Sigmoid colon (tissue), 7 donors: ENCODE results near the gene BRSK1. TPM values are rescaled to one million over a fixed set of nuclear protein-coding genes. Genes with fewer than 3 reads are reported as not detected.

Experiments
- DNase-seq: peaks from one replicate; pipeline ENCODE4 v3.0.0-alpha.2; 2019
- H3K27ac ChIP-seq, 4 donors: fragments of 200-600 bp; sonication (generic); one replicate each; pipeline ENCODE4 v1.5.1; 2016 to 2019; ENCODE audit warnings: mild to moderate bottlenecking in 1 of 4
- H3K27me3 ChIP-seq, 3 donors: fragments of 200-600 bp; sonication (generic); one replicate each; pipeline ENCODE4 v1.5.1; 2019; ENCODE audit warnings: mild to moderate bottlenecking in 1 of 3
- H3K36me3 ChIP-seq, 4 donors: fragments of 200-600 bp; sonication (generic); one replicate each; pipeline ENCODE4 v1.5.1; 2016 to 2019
- H3K4me1 ChIP-seq, 4 donors: fragments of 200-600 bp; sonication (generic); one replicate each; pipeline ENCODE4 v1.5.1; 2017 to 2019
- H3K4me3 ChIP-seq, 4 donors: fragments of 200-600 bp; sonication (generic); one replicate each; pipeline ENCODE4 v1.5.1; 2017 to 2019; ENCODE audit warnings: mild to moderate bottlenecking in 2 of 4, moderate library complexity in 1 of 4
- H3K9me3 ChIP-seq, 4 donors: fragments of 200-600 bp in 3 of 4; sonication (generic) in 3 of 4; one replicate each; pipeline versions ENCODE4 v1.5.1 to v1.6.1; 2013 to 2019
- EP300 ChIP-seq, 4 donors: sonication (generic); formaldehyde crosslinking; IDR thresholded peaks; one replicate each; pipeline ENCODE4 v1.6.1; 2017; ENCODE audit warnings: antibody characterized with exemption in 4 of 4
- POLR2A ChIP-seq, 2 donors: fragments of 450-650 bp; IDR thresholded peaks; one replicate each; pipeline ENCODE4 v1.6.1; 2016; ENCODE audit warnings: antibody characterized with exemption in 2 of 2, mild to moderate bottlenecking in 2 of 2, moderate library complexity in 2 of 2
- POLR2AphosphoS5 ChIP-seq, 4 donors: sonication (generic); formaldehyde crosslinking; IDR thresholded peaks; one replicate each; pipeline ENCODE4 v1.6.1; 2017; ENCODE audit warnings: antibody characterized with exemption in 4 of 4
- WGBS, 2 donors: extraction: QIAGEN DNeasy Blood & Tissue Kit; methylation state at CpG; one replicate each; pipeline ENCODE4 v1.1.7; 2013; 5-methylcytosine and 5-hydroxymethylcytosine counted together
- intact Hi-C: fragments of 100-400 bp; cut with DNase I; formaldehyde crosslinking; loops from one replicate; pipeline ENCODE4 v1.15.1; 2023
- polyA plus RNA-seq, 3 donors: library from polyadenylated mRNA; stranded (reverse); fragments of 200-250 nt; gene quantifications; one replicate each; pipeline ENCODE4 v1.2.3, GENCODE V29; 2013
- total RNA-seq, 4 donors: library from RNA; depleted of rRNA; stranded (reverse); fragments of >200 nt; gene quantifications; one replicate each; pipeline ENCODE4 v1.1.0, GENCODE V29; 2016
- TF ChIP-seq, protein P1 (sequence below), 4 experiments: fragments of 450-650 bp in 3 of 4; fragments of 200-600 bp in 1 of 4; IDR thresholded peaks; one replicate each; pipeline ENCODE4 v1.5.1; 2016 to 2019; ENCODE audit warnings: antibody characterized with exemption in 4 of 4, mild to moderate bottlenecking in 3 of 4, moderate library complexity in 2 of 4
- donor health status: healthy with polysubstance abuse.
- donor health status: Bipolar disorder and iron deficiency.
- donor health status: healthy.

BRSK1 gene
- total and polyA plus RNA-seq, 7 donors, result 2.9 to 20.6 (median 6.0) TPM; not detected in 1

DNA sequence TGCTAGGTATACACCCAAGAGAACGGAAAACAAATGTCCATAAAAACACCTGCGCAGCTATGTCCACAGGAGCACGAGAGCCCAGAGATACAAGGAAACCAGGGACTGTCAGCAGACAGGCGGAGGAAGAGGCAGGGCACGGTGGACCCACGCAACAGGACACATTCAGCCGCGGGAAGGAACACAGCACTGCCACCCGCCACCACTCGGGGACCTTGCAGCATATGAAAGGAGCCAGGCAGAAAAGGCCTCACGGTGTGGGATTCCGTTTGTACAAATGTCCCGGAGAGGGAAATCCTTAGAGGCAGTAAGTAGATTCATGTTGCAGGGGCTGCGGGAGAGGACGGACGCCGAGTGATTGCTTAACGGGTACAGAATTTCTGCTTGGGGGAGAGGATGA, 11.7 kb upstream of the BRSK1 start:
- Histone ChIP-seq H3K27ac (no peak overlapping the region), H3K36me3 (peaks cover 0 to 66% (median 9%) of the 10 kb centered on the region in 4 donors), H3K9me3 (no peaks in the 10 kb centered on the region), H3K27me3 (no peaks in the 10 kb centered on the region), H3K4me1 (no peaks in the 10 kb centered on the region), H3K4me3 (no peak overlapping the region)
- no peak for DNase-seq
- no peak for TF ChIP-seq POLR2A (IDR thresholded peaks at IDR 0.05)
- TF ChIP-seq POLR2AphosphoS5 (IDR thresholded peaks at IDR 0.05), result no peak
- TF ChIP-seq EP300 (IDR thresholded peaks at IDR 0.05), result no peak
- TF ChIP-seq, protein P1, sequence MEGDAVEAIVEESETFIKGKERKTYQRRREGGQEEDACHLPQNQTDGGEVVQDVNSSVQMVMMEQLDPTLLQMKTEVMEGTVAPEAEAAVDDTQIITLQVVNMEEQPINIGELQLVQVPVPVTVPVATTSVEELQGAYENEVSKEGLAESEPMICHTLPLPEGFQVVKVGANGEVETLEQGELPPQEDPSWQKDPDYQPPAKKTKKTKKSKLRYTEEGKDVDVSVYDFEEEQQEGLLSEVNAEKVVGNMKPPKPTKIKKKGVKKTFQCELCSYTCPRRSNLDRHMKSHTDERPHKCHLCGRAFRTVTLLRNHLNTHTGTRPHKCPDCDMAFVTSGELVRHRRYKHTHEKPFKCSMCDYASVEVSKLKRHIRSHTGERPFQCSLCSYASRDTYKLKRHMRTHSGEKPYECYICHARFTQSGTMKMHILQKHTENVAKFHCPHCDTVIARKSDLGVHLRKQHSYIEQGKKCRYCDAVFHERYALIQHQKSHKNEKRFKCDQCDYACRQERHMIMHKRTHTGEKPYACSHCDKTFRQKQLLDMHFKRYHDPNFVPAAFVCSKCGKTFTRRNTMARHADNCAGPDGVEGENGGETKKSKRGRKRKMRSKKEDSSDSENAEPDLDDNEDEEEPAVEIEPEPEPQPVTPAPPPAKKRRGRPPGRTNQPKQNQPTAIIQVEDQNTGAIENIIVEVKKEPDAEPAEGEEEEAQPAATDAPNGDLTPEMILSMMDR (IDR thresholded peaks at IDR 0.05), result no peak
- WGBS, 2 donors, result 96% methylated on average over 18 of the region's 18 CpGs
- intact Hi-C loops, result no loop called here

DNA sequence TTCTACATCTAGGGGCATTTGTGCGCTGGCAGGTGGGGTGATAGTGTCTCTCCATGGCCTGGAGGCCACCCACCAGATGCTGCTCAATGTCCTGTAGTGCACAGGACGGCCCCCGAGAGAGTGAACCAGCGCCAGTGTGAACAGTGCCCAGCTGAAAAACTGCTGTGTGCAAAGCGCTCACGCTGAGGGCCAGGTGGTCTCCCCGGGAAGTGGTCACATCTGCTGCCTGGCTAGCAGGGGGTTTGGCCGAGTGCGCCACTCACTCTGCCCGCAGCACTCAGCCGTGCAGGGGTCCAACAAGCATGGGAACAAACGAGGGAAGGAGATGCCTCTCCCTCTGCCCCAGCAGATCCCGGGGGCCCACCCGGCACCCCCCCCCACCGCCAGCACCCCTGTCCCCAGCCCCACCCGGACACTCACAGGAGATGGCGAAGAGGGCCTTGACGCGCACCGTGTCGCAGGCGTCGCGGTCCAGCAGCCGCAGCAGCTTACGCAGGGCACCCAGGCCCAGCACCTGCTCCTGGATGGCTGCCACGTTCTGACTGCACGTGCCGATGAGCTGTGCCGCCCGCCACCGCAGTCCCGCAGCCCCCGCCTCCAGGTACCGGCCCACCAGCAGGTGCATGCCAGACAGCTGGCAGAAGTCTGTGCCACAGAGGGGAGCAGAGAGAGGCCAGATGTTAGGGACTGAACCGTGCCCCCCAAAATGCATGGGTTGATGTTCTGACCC, 9.7 kb upstream of the BRSK1 start:
- WGBS, 2 donors, result 96% methylated on average over 36 of the region's 36 CpGs
- peaks cover 0 to 4% (median 3%) of the 10 kb centered on the region in 4 donors for H3K4me1 ChIP-seq
- no peaks in the 10 kb centered on the region for H3K27me3 ChIP-seq
- TF ChIP-seq POLR2AphosphoS5 (IDR thresholded peaks at IDR 0.05) (no peak), EP300 (IDR thresholded peaks at IDR 0.05) (no peak), POLR2A (IDR thresholded peaks at IDR 0.05) (no peak)
- TF ChIP-seq, protein P1 (IDR thresholded peaks at IDR 0.05), result no peak
- H3K9me3 ChIP-seq, result no peaks in the 10 kb centered on the region
- H3K4me3 ChIP-seq, result no peak overlapping the region
- DNase-seq, result no peak
- intact Hi-C loops, result no loop called here
- peaks cover 0 to 73% (median 11%) of the 10 kb centered on the region in 4 donors for H3K36me3 ChIP-seq
- no peak overlapping the region for H3K27ac ChIP-seq

DNA sequence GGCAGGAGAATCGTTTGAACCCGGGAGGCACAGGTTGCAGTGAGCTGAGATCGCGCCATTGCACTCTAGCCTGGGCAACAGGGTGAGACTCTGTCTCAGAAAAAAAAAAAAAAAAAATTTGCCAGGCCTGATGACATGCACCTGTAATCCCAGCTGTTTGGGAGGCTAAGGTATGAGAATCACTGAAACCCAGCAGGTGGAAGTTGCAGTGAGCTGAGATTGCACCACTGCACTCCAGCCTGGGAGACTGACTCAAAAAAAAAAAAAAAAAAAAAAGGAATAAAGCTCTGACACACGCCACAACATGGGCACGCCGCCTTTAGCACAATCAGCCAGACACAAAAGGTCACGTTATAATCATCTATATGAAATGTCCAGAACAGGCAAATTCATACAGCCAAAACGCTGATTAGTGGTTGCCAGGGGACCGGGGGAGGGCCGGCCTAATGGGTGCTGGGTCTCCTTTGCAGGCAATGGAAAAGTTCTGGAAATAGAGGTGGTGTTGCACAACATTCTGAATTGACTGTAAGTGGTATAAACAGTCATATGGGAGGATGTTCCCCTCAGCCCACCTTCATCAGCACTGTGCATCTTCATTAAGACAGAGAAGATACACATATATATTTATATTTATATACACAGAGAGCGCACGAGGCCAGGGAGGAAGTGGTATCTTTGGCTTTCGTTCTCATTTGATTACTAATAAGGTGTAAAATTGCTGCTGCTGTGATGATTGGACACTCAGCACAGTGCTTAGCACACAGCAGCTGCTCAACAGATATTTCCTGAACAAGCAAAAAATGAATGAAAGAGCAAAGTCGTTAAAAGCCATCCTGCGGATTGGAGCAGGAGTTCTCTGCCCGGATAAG, 7.7 kb upstream of the BRSK1 start:
- Histone ChIP-seq H3K9me3 (no peaks in the 10 kb centered on the region), H3K4me1 (peaks cover 0 to 17% (median 16%) of the 10 kb centered on the region in 4 donors), H3K27me3 (no peaks in the 10 kb centered on the region), H3K27ac (no peak overlapping the region), H3K36me3 (peaks cover 0 to 60% (median 11%) of the 10 kb centered on the region in 4 donors), H3K4me3 (no peak overlapping the region)
- WGBS, 2 donors, result 72 to 81% methylated on average over 17 of the region's 17 CpGs
- DNase-seq, result no peak
- intact Hi-C loops, result no loop called here
- TF ChIP-seq POLR2AphosphoS5 (IDR thresholded peaks at IDR 0.05) (no peak), POLR2A (IDR thresholded peaks at IDR 0.05) (no peak), EP300 (IDR thresholded peaks at IDR 0.05) (no peak)
- TF ChIP-seq, protein P1 (IDR thresholded peaks at IDR 0.05), result no peak

GRCh38 chr19:55276720-55277430, 6.9 kb upstream of the BRSK1 start:
- intact Hi-C loops, result no loop called here
- WGBS, 2 donors, result 73 to 78% methylated on average over 15 of the region's 15 CpGs
- H3K27ac ChIP-seq, result no peak overlapping the region
- H3K27me3 ChIP-seq, result no peaks in the 10 kb centered on the region
- peaks cover 0 to 18% (median 16%) of the 10 kb centered on the region in 4 donors for H3K4me1 ChIP-seq
- TF ChIP-seq, protein P1 (IDR thresholded peaks at IDR 0.05), result no peak
- no peak for TF ChIP-seq EP300 (IDR thresholded peaks at IDR 0.05)
- no peak for TF ChIP-seq POLR2AphosphoS5 (IDR thresholded peaks at IDR 0.05)
- no peak for TF ChIP-seq POLR2A (IDR thresholded peaks at IDR 0.05)
- no peak for DNase-seq
- H3K36me3 ChIP-seq, result peaks cover 0 to 54% (median 11%) of the 10 kb centered on the region in 4 donors
- no peaks in the 10 kb centered on the region for H3K9me3 ChIP-seq
- H3K4me3 ChIP-seq, result no peak overlapping the region
